Ectodermal cell (in vitro differentiated cells): ENCODE results near the gene NECAB2.

Experiments
- H3K27ac ChIP-seq: 2 replicates; pipeline ENCODE4 v1.7.0; 2013; ENCODE audit warnings: mild to moderate bottlenecking, low read depth, low read length; ENCODE audit not compliant: insufficient read depth, poor library complexity, severe bottlenecking
- H3K27me3 ChIP-seq: 2 replicates; pipeline ENCODE4 v1.7.0; 2013; ENCODE audit warnings: mild to moderate bottlenecking, low read length; ENCODE audit not compliant: insufficient read depth, control insufficient read depth, poor library complexity, severe bottlenecking
- H3K36me3 ChIP-seq: one replicate; pipeline ENCODE4 v1.7.0; 2013; ENCODE audit warnings: low read length; ENCODE audit not compliant: control insufficient read depth, insufficient read depth
- H3K4me1 ChIP-seq: one replicate; pipeline ENCODE4 v1.7.0; 2013; ENCODE audit warnings: low read length; ENCODE audit not compliant: control insufficient read depth, insufficient read depth
- H3K4me3 ChIP-seq: 2 replicates; pipeline ENCODE4 v1.7.0; 2013; ENCODE audit warnings: low read depth, low read length, control low read depth; ENCODE audit not compliant: insufficient read depth
- H3K9me3 ChIP-seq: 2 replicates; pipeline ENCODE4 v1.7.0; 2013; ENCODE audit warnings: mild to moderate bottlenecking, low read length, moderate library complexity; ENCODE audit not compliant: control insufficient read depth
- WGBS, 2 experiments: methylation state at CpG; one replicate each; pipeline ENCODE4 v1.1.7; 2013; ENCODE audit warnings: missing lambda C conversion rate in 2 of 2; 5-methylcytosine and 5-hydroxymethylcytosine counted together

Gene NECAB2

DNA sequence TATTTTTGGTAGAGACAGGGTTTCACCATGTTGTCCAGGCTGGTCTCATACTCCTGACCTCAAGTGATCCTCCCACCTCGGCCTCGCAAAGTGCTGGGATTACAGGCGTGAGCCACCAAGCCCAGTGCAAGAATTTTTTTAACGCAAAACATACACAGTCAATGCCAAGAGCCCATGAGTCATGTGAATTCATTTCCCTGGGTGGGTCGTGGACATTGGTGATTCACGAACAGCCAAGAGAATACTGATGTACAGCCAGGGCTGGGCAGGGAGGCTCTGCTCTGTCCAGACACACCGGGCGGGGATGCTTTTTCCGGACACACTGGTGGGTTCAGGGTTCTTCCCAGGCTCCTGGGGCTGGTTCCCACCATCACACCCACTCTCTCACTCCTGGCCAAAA is 56.8 kb downstream of the NECAB2 start:
- H3K27me3 ChIP-seq: no peaks in the 10 kb centered on the region
- no peak overlapping the region for H3K27ac ChIP-seq
- WGBS, 2 experiments: 89 to 91% methylated on average over 9 of the region's 9 CpGs
- H3K36me3 ChIP-seq: no peaks in the 10 kb centered on the region
- no peak overlapping the region for H3K4me3 ChIP-seq
- peaks cover 15% of the 10 kb centered on the region for H3K4me1 ChIP-seq
- H3K9me3 ChIP-seq: no peaks in the 10 kb centered on the region

DNA sequence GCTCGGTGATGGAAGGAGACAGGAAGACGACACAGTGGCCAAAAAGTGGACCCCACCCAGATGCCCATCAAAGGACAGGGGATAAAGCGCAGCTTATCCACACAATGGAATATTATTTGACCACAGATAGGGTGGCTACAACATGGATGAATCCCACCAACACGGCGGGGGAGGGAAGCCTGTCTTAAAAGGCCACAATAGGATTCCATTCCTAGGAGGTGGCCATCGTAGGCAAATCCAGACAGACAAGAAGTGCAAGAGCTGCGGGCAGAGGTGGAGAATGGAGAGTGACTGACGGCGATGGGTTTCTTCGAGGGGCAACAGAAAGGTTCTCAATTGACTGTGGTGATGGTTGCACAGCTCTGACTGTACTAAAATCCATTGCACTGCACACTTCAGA is 58.6 kb downstream of the NECAB2 start:
- H3K36me3 ChIP-seq: no peaks in the 10 kb centered on the region
- H3K27ac ChIP-seq: no peak overlapping the region
- H3K9me3 ChIP-seq: no peaks in the 10 kb centered on the region
- no peaks in the 10 kb centered on the region for H3K27me3 ChIP-seq
- no peak overlapping the region for H3K4me3 ChIP-seq
- WGBS, 2 experiments: 70 to 75% methylated on average over 10 of the region's 10 CpGs
- H3K4me1 ChIP-seq: peaks cover 23% of the 10 kb centered on the region

DNA sequence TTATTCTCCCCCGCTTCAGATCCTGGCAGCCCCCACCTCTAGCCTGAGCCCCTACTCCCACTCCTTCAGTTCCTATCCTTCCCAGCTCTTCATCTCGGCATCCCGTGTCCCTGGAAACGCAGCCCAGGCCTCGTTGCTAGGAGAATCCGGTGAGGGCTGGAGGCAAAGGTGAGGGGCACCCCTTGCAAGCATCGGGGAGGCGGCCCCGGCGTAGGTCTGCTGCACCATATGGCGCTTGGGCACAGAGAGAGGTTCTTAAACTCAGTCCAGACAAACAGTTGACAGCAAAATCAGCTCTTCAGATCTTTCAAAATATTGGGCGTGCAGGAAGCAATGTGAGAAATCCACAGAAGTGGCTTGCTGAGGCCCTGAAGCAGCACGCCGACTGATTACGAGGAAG is 59.6 kb downstream of the NECAB2 start:
- no peaks in the 10 kb centered on the region for H3K36me3 ChIP-seq
- 91 to 92% methylated on average over 15 of the region's 15 CpGs for WGBS, 2 experiments
- H3K4me3 ChIP-seq: no peak overlapping the region
- H3K4me1 ChIP-seq: peaks cover 31% of the 10 kb centered on the region
- H3K27me3 ChIP-seq: no peaks in the 10 kb centered on the region
- no peak overlapping the region for H3K27ac ChIP-seq
- H3K9me3 ChIP-seq: no peaks in the 10 kb centered on the region

DNA sequence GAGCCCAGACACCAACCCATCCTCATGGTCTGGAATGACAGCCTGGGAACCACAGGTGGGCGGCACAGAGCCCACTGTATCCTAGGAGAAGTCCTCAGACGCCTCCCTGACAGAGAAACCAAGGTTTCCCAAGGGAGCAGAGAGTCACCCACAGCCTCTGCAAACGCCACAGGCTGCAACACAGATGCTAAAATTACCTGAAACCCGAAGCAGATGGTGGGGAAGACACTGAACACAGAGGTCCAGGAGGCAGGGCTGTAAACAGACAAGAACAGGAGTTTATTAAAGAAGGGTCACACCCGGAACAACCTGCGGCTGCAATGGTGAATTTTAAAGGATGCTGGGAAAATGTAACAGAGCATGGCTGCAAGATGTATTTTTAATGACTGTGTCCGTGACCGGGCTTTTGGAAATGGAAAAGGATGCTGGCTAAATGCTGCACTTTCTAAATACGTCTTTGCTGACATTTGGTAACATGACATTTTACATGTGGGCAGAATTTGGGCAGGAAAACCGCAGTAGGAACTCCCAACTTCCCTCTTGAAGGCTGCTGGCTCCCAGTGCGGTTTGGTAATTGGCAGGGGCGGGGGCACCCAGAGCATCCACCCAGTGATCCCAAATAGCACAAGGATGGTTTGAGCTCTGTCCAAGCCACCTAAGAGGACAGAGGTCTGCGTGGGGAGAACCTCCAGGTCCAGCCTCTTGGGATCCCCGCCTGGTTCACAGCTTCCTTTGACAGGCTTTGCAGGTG is 61.4 kb downstream of the NECAB2 start:
- 94% methylated on average over 14 of the region's 14 CpGs for WGBS, 2 experiments
- H3K36me3 ChIP-seq: no peaks in the 10 kb centered on the region

DNA sequence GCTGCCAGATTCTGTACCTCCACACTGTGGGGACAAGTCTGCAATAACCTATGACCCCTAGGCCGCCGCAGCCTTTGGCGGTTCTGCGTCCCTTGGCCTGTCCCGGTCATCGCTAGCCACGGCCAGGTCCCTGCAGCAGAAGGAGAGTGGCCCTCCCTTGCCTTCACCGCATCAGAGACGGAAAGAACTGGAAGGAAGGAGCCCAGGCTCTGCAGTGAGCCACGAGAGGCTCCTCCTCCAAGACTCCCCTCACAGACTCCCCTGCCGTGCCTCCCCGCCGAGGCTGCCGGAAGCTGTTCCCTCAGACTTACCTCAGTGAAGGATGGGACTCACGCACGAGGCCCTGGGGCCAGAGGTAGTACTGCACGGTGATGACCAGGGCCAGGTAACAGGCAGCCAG is 63.5 kb downstream of the NECAB2 start:
- no peaks in the 10 kb centered on the region for H3K27me3 ChIP-seq
- WGBS, 2 experiments: 88 to 90% methylated on average over 17 of the region's 17 CpGs
- H3K4me3 ChIP-seq: no peak overlapping the region
- peaks cover 35% of the 10 kb centered on the region for H3K4me1 ChIP-seq
- H3K9me3 ChIP-seq: no peaks in the 10 kb centered on the region
- H3K27ac ChIP-seq: no peak overlapping the region
- H3K36me3 ChIP-seq: no peaks in the 10 kb centered on the region

More for the DNA sequence above, 61.4 kb downstream of the NECAB2 start:
- H3K9me3 ChIP-seq: no peaks in the 10 kb centered on the region
- peaks cover 37% of the 10 kb centered on the region for H3K4me1 ChIP-seq
- H3K4me3 ChIP-seq: no peak overlapping the region
- no peak overlapping the region for H3K27ac ChIP-seq
- H3K27me3 ChIP-seq: no peaks in the 10 kb centered on the region

DNA sequence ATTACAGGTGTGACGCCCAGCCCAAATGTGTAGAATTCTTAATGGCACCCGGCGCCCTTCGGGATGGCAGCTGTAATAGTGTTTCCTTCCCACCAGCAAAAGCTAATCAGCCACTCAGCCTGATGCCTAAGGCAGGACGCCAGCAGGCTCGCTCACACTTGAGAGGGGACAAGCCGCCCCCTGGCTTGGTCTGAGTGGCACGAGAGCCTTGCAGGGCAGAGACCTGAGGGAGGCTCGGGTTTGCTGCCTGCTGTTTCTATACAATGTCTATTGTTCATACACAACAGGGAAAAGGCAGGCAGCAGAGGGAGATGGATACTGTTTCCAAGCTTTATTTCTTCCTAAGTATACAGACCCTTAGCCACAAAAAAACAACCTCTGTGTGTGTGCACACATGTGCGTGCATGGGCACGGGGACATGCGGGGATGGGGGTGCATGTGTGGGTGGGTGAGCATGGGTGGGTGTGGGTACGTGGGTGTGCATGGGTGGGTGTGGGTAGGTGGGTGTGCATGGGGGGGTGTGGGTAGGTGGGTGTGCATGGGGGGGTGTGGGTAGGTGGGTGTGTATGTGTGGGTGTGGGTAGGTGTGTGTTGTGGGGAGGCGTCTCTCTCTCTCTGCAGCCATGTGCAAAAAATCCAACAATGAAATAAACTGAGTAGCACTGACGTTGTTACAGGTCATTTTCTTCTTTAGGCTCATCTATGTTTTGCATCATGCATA is 64.6 kb downstream of the NECAB2 start:
- Histone ChIP-seq H3K27me3 (no peaks in the 10 kb centered on the region), H3K9me3 (no peaks in the 10 kb centered on the region), H3K4me1 (peaks cover 25% of the 10 kb centered on the region), H3K27ac (no peak overlapping the region), H3K36me3 (no peaks in the 10 kb centered on the region), H3K4me3 (no peak overlapping the region)
- WGBS, 2 experiments: 58% methylated on average over 15 of the region's 15 CpGs

DNA sequence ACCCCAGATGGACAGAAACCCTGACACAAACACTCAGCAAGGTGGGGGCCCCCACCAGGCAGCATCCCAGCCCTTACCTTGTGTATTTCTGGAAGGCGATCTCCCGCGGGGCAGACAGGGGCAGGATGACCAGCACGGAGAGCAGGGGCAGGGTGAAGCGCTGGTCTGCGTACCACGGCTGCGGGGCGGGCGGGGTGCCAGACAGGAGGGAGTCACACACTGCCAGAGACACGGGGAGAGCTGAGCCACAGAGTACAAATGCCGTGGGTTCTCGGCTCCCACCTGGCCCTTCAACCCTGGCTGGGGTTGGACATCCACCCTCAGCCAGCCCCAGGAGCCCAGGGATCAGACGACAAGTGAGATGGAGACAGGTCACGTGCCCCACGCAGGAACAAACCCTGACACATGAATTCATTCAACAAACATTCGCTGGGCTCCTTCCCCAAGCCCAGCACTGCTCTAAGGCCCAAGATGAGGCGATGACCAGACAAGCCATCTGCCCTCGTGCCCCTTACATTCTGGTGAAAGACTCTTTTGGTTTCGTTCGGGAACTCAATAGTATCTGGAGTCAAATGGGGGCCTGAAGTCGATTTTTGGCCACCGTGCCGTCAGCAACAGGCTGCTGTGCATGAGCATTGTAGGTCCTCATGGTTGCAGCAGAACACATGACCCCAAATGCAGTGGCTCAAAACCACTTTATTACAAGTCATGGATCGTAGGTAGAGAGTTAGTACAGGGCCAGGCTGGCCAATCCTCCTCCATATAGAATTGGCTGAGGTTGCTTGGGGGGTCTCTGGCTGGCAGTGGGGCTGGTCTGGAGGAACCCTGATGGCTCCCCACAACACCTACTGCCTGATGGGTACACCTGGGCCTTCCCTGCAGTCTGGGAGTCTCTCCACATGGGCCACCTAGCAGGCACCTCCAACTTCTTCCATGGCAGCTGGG is 65.5 kb downstream of the NECAB2 start:
- 91% methylated on average over 25 of the region's 25 CpGs for WGBS, 2 experiments
- Histone ChIP-seq H3K4me3 (no peak overlapping the region), H3K36me3 (no peaks in the 10 kb centered on the region), H3K4me1 (peaks cover 21% of the 10 kb centered on the region), H3K9me3 (no peaks in the 10 kb centered on the region), H3K27ac (no peak overlapping the region), H3K27me3 (no peaks in the 10 kb centered on the region)

DNA sequence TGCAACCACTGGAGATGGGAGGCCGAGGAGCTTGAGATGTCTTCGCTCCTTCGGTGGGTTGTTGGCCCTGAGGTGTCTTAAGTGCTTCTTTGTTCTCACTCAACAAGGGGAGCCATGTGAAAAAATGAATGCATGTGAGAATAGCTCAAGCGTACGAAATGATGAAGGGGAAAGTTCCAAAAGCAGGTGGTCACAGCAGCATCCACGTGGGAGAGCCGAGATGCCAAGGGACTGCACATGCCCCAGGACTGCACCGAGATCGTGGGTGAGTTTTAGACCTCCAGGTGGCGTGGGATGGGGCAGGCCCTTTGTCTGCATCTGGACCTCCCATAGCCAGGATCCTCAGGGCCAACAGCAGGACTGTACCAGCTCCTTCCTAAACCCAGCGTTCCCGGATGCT is 66.5 kb downstream of the NECAB2 start:
- Histone ChIP-seq H3K27me3 (no peaks in the 10 kb centered on the region), H3K27ac (no peak overlapping the region), H3K4me1 (peaks cover 21% of the 10 kb centered on the region), H3K9me3 (no peaks in the 10 kb centered on the region), H3K4me3 (no peak overlapping the region), H3K36me3 (no peaks in the 10 kb centered on the region)
- 90 to 92% methylated on average over 12 of the region's 12 CpGs for WGBS, 2 experiments

DNA sequence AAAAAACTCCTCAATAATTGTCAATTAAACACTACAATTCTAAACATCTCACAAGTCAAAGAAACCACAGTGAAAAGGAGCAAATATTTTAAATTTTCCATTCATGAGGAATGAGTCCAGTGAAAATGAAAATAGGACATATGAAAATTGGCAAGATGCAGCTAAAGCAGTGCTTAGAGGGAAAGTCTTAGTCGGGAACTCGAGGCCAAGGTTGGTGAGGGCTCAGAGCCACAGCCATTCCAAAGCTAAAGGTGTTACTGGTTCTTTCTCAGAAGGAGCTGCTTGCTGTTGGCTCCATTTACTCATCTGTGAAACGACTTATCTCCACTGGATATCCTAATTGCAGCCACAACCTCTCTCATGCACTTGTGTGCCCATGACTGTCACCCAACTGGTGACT is 68.1 kb downstream of the NECAB2 start:
- no peak overlapping the region for H3K4me3 ChIP-seq
- no peaks in the 10 kb centered on the region for H3K9me3 ChIP-seq
- no peak overlapping the region for H3K27ac ChIP-seq
- 91 to 93% methylated on average over 3 of the region's 3 CpGs for WGBS, 2 experiments
- H3K4me1 ChIP-seq: peaks cover 23% of the 10 kb centered on the region
- no peaks in the 10 kb centered on the region for H3K36me3 ChIP-seq
- no peaks in the 10 kb centered on the region for H3K27me3 ChIP-seq

DNA sequence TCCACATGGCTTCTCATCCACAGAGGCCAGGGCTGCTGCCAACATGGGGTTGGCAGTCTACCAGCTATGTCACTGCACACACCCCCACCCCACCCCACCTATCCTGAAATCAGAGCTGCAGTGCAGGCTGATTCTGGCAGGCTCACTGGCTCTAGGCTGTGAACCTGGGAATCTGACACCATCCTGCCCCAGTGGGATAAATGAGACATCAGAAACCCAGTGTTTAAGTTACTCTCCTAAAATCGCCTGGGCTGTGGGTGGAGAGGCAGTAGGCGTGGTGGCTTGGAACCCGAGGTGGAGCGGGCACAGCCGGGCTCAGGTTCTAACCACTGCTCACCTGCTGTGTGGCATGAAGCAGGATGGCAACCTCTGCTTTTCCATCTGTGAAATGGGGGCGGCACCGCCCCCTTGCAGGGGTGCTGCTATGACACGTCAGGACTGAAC is 69.0 kb downstream of the NECAB2 start:
- WGBS, 2 experiments: 95% methylated on average over 8 of the region's 8 CpGs
- Histone ChIP-seq H3K9me3 (no peaks in the 10 kb centered on the region), H3K4me1 (peaks cover 19% of the 10 kb centered on the region), H3K4me3 (no peak overlapping the region), H3K27me3 (no peaks in the 10 kb centered on the region), H3K36me3 (no peaks in the 10 kb centered on the region), H3K27ac (no peak overlapping the region)
